T1000 (cell line): ENCODE results near the gene CCDC86.

Experiments
- DNase-seq: peaks from one replicate; lab custom pipeline; 2025; ENCODE audit warnings: mixed read lengths; lab: John Stamatoyannopoulos, UW

Gene CCDC86

DNA sequence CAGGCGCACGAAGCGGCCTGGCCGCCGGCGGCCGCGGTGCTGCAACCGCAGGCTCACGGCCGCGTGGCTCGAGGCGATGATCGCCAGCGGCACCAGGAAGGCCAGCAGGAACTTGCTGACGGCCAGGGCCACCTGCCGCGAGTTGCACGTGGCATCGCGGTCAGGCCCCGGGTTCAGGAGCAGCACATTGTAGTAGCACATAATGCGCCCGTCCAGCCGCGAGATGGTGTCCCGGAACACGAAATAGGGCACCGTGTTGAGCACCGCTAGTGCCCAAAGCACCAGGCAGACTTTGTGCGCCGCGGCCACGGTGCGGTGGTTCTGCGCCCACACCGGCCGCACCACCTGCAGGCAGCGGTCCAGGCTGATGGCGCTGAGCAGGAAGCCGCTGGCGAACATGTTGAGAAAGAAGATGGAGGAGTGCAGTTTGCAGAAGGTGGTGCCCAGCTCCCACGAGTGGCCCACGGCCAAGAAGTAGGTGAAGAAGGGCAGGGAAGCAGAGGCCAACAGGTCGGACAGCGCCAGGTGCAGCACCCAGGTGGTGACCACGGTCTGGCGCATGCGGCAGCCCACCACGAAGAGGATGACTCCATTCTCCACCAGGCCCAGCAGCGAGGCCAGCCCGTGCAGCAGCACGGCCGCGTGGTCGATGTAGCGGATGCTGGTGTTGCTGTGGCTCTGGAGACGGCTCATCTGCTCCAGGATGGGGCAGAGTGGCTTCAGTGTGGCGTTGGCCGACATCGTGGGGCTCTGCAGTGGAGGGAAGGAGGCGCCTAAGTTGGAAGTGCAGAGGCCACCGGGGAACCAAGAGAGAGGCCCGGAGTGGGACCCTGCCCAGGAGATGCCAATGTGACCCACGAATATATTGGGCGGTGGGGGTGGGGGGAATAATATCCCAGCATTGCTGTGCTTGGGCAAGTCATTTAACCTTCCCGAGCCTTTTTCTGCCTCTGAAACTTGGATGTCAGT, 11.4 kb downstream of the CCDC86 start:
- DNase-seq = no peak

- no peak for DNase-seq
Measured at GRCh38 chr11:60854140-60854846, 12.4 kb downstream of the CCDC86 start.

DNA sequence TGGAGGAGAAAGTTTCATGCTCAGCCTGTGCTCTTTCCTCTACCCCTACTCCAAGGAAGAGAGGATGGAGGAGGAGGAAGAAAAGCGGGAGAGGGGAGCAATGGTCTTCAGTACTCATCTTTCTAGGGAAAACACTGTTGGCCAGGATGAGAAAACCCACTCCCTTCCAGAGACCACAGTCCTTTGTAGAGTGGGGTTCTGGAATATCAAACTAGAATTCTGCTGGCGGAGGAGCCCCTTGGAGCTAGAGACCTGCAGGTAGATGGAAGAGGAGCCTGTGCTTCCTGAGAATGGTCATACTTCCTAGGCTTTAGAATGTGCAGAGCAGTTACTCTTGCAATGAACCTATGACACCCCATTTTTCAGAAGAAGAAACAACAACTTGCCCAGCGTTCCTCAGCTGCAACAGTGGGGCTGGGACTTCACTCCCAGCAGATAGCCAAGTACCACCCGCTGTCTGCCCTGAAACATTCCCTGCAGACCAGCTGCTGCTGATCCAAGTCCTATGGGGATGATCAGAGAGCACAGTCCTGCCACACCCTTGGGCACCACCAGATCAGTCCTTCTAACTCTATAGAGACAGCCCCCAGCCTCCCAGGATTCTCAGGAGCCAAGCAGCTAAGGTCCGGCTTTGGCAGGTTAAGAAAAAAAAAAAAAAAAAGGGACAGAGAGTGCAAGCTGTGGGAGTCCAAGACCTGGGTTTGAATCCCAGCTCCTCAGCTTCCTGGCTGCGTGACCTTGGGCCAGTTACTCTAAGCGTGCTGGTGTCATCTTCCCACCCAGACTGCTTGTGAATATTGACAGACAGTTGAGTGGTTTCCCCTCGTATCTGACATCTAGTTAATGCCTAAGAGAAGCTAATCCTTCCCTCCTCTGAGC, 13.2 kb downstream of the CCDC86 start:
- DNase-seq = no peak

- no peak for DNase-seq
Measured at GRCh38 chr11:60855726-60856633, 14.1 kb downstream of the CCDC86 start, which contains the start of gene PTGDR2. Gene PTGDR2 (minus strand): TSS chr11:60855950. CDS start chr11:60853722, 2,228 bp downstream.

GRCh38 chr11:60857378-60858232, 15.7 kb downstream of the CCDC86 start:
- no peak for DNase-seq

- DNase-seq = no peak
Measured at GRCh38 chr11:60858236-60858635, 16.3 kb downstream of the CCDC86 start.

DNA sequence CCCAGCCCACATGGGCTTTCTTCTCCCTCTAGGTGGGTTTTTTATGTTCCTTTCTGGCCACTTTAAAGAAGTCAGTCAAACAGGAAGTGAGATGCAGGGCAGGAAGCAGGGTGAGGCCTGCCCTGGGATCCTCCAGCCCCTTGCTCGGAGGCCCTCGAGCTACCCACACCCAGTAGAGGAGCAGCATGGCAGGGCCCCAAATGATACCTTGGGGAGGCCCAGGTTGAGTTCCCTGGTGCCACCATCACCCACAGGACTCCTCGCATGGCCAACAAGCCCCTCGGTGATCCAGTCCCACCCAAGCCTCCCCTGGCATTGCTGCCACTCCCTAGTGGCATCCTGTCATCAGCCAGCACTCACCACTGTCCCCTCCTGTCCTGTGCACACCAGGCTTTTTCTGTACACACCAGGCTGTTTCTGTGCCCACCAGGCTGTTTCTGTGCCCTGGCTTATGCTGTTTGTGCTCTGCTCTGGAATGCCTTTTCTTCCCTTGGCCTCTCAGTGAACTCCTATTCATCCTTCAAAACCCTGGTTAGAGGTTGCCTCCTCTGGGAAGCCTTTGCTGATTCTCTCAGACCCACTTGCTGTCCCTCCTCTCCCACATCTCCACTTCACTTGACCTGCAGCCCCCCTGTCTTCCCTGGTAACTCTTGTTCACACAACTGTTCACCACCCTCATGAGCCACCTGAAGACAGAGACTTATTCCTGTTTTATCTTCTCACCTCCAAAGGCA, 17.0 kb downstream of the CCDC86 start:
- DNase-seq = no peak

DNA sequence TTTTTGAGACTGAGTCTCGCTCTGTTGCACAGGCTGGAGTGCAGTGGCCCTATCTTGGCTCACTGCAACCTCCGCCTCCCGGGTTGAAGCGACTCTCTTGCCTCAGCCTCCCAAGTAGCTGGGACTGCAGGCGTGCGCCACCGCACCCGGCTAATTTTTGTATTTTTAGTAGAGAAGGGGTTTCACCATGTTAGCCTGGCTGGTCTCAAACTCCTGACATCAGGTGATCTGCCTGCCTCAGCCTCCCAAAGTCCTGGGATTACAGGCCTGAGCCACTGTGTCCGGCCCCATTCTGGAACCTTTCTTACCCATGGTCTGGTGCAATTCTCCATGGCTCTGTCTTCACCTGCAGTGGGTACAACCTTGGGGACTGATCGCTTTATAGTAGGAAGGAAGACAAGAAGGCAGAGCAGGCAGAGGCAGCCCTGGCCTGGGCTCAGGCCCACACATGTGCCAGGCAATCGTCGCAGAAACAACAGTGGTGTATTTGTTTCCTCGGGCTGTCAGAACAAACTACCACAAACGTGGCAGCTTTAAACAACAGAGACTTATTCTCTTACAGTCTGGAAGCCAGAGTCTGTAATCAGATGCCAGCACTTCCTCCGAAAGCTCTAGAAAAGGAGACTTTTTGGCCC, 17.8 kb downstream of the CCDC86 start:
- no peak for DNase-seq

DNA sequence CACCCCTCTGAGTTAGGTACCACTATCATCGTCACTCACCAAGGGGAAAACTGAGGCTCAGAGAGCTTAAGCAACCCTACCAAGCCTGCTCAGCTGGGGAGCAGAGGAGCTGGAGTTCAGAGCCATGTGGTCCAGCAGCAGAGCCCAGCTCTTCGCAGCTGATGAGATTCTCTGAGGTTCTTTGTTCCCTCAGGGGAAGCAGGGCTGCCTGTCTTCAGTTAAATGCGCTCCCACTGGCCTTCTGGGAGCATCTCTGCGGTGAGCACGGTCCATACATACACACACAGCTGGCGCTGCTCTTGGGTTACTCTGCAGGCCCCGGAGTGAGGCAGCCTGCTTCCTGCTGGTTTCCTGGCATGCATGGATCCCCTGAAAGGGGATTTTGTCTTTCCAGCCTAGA, 19.0 kb downstream of the CCDC86 start:
- DNase-seq = no peak

DNA sequence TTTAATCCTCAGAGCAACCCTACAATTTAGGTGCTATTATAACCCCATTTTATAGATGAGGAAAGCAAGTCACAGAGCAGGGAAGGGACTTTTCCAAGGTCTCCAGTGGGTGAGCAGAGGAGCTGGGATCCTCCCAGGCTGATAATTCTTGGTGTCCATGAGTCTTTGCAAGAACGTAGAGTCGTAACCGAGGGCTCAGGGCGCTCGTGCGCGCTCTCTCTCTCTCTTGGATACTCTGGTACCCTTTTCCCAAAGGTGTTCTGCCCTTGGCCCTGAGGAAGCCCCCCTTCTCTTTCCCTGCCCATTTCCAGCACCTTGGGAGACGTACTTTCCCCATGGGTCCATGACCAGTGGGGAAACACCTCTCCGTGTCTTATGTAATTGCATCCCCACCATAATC, 20.3 kb downstream of the CCDC86 start:
- no peak for DNase-seq

DNA sequence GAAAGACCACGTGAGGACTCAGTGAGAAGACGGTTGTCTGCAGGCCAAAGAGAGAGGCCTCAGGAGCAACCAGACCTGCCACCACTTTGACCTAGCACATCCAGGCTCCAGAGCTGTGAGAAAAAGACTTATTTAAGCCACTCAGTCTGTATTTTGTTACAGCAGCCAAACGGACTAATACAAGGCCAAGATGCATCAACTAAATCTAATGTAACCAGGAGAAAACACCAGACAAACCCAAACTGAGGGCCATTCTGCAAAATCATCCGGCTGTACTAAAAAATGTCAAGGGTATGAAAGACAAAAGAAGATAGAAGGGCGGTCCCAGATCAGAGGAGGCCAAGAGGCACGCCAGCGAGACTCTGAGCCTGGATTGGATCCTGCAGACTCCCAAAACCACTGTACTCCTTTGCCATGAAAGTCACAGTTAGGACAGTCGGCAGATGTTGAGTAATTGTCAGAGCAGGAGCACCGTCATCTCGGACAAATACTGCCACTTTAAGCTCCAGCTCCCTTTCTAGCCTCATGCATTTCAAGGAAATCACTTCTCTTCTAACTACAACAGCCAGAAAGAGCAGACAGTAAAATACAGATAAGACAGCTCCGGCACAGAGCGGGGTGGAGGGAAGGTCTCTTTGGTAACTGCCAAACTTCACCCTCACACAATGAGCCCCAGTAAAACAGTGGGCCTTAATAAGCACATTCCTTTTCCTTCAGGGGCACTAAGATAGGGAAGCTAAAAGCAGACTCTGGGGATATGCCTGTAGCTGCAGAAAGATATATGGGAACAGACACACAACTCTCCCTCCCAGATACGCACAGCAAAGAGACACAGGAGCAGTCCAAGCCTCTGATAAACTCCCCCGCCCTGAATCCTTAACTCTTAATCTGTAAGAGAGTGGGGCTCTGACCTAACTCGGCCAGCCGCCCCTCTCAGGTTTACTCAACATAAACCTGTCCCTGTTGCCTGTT, 21.9 kb downstream of the CCDC86 start:
- no peak for DNase-seq

DNA sequence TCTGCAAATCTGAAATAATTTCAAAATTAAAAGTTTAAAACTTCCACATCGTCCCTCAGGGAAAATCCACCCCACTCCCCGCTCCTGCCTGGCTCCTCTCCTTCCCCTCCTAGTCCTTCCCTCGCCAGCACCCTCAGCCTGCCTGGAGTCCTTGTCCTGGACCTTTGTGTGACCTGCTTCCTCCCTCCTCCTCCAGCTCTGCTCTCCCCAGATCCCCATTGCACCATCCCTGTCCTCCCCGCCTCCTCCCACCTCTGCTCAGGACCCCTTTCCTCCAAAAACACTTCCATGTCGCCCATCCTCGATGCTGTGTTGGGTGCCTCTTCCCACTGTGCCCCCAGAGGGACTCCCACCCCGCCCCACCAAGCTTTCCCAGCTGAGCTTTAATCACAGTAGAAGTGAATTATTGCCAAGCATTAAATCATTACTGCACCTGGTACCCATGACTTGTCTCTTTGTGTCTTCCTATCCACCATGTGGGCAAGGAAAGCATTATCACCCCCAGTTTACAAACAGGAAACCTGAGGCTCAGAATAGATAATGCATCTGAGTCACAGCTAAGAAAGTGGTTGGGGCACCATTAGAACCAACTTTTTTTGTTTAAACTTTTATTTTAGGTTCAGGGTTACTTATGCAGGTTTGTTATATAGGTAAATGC, 23.1 kb downstream of the CCDC86 start:
- no peak for DNase-seq

GRCh38 chr11:60866911-60867870, 25.3 kb downstream of the CCDC86 start, which contains the start of gene ZP1:
Gene ZP1 (plus strand): TSS chr11:60867542. CDS start chr11:60867562, 20 bp downstream.
- no peak for DNase-seq

GRCh38 chr11:60867871-60868681, 26.2 kb downstream of the CCDC86 start:
- no peak for DNase-seq
